Endothelial cell of umbilical vein (primary cell): ENCODE results near the gene ZNF213.

Experiments used
- CTCF ChIP-seq, 2 donors: IDR thresholded peaks; 1 replicate in 1 of 2; 2 replicates in 1 of 2; pipeline ENCODE4 v1.5.1; 2011; ENCODE audit warnings: low read length in 2 of 2, mild to moderate bottlenecking in 2 of 2, moderate library complexity in 2 of 2, control low read depth in 1 of 2, inconsistent platforms in 1 of 2, low read depth in 1 of 2; ENCODE audit not compliant: insufficient read depth in 1 of 2; ENCODE audit errors: extremely low read depth in 1 of 2
- POLR2AphosphoS5 ChIP-seq: IDR thresholded peaks from 2 replicates; pipeline ENCODE4 v1.6.1; 2012; ENCODE audit warnings: low read depth, mild to moderate bottlenecking, control low read depth, low read length, moderate library complexity; ENCODE audit not compliant: insufficient read depth

- TF ChIP-seq CTCF (IDR thresholded peaks at IDR 0.05; ENCODE audit: extremely low read depth in 1 of 2, insufficient read depth in 1 of 2, low read depth in 1 of 2, low read length in 2 of 2) (no peak), POLR2AphosphoS5 (no peak)
These were observed 7.1 kb upstream of the ZNF213 start for GRCh38 chr16:3127745-3128144.
